Brain microvascular endothelial cell (primary cell): ENCODE data around the gene CHST6.

ENCODE experiments used
- DNase-seq: peaks from one replicate; pipeline ENCODE4 v3.0.0-alpha.2; 2020
- H3K27ac ChIP-seq: fragments of 250-450 bp; sonication (Bioruptor Pico); 2 replicates; pipeline ENCODE4 v1.5.1; 2020; ENCODE audit warnings: mild to moderate bottlenecking, moderate library complexity
- H3K27me3 ChIP-seq: fragments of 250-450 bp; sonication (Bioruptor Pico); replicated peaks from 2 replicates; pipeline ENCODE4 v1.5.1; 2020; ENCODE audit warnings: mild to moderate bottlenecking
- H3K36me3 ChIP-seq: fragments of 250-450 bp; sonication (Bioruptor Pico); replicated peaks from 2 replicates; pipeline ENCODE4 v1.5.1; 2020; ENCODE audit warnings: mild to moderate bottlenecking
- H3K4me3 ChIP-seq: 2 replicates; pipeline ENCODE4 v1.5.1; 2011; ENCODE audit warnings: low read depth, mild to moderate bottlenecking, control low read depth, low read length, moderate library complexity
- in situ Hi-C: cut with HindIII; loops from 2 replicates; pipeline ENCODE4 v1.10.0; 2017; ENCODE audit warnings: low sequenced_read_pairs, low pct_ligation_motif_present
- TF ChIP-seq, protein P1 (sequence below): IDR thresholded peaks from 2 replicates; pipeline ENCODE4 v1.5.1; 2011; ENCODE audit warnings: low read depth, mild to moderate bottlenecking, moderate library complexity, low read length, control low read depth, inconsistent platforms; ENCODE audit errors: missing control alignments

CHST6 gene

DNA sequence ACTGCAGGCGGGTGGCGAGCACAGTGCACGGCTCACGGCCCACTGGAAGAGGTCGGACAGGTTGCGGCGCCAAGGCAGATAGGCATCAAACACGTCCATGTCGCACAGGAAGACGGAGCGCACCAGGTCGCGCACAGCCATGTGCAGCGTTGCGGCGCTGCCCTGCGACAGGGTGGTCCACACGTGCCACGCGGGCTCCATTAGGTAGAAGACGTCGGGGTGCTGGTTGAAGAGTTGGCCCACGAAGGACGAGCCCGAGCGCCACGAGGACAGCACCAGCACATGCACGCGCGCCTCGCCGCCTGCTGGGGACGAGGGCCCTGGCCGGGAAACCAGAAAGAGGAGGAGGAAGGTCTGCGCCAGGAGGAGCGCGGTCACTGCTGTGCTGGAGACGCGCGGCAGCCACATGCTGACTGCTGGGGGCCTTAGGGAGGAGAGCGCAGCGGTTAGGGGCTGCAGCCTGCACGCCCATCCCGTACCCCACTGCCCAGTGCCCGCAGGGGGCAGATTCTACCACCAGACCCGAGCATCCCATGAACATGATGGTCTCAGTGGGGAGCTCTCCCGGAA lies 15.7 kb downstream of the CHST6 start:
- DNase-seq = no peak
- no peaks in the 10 kb centered on the region for H3K36me3 ChIP-seq
- in situ Hi-C loops = no loop called here
- H3K4me3 ChIP-seq = no peak overlapping the region
- no peaks in the 10 kb centered on the region for H3K27me3 ChIP-seq
- H3K27ac ChIP-seq = no peak overlapping the region
- TF ChIP-seq, protein P1, sequence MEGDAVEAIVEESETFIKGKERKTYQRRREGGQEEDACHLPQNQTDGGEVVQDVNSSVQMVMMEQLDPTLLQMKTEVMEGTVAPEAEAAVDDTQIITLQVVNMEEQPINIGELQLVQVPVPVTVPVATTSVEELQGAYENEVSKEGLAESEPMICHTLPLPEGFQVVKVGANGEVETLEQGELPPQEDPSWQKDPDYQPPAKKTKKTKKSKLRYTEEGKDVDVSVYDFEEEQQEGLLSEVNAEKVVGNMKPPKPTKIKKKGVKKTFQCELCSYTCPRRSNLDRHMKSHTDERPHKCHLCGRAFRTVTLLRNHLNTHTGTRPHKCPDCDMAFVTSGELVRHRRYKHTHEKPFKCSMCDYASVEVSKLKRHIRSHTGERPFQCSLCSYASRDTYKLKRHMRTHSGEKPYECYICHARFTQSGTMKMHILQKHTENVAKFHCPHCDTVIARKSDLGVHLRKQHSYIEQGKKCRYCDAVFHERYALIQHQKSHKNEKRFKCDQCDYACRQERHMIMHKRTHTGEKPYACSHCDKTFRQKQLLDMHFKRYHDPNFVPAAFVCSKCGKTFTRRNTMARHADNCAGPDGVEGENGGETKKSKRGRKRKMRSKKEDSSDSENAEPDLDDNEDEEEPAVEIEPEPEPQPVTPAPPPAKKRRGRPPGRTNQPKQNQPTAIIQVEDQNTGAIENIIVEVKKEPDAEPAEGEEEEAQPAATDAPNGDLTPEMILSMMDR = no peak

DNA sequence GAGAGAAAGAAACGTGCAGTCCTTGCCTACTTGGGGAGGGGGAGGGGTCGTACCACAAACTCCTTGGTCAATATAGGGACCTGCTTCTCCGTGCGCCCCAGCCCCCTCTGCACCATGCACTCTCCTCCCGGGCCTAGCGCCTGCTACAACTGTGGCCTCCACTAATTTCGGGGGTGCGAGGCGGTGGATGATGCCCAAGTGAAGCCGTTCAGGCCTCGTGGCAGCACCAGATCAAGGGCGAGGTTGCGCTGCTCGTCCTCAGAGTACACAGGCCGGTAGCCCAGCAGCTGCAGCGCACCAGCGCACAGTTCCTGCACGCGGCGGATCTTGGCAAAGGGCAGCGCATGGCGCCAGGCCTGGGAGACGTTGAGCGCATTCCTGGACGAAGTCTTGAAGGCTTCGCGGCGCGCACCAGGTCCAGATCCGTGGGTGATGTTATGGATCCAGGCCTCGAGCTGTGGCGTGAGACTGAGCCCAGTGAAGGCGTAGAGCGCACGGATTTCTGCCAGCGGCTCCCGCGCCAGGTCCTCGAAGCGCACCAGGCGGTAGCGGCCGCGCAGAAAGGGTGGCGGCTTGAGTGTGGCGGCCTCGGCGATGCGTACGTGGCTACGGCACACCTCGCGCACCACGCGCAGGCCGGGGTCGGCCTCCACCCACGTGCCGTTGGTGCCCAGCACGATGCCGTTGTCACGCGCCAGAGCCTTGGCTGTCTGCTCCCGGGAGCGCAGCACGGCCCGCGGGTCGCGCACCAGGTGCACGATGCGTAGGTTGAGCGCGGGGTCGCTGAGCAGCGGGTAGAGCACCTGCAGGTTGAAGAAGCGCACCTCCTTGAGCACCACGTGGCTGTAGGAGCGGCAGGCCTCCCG lies 16.5 kb downstream of the CHST6 start:
- no peak overlapping the region for H3K27ac ChIP-seq
- in situ Hi-C loops = no loop called here
- DNase-seq = no peak
- TF ChIP-seq, protein P1 = no peak
- H3K27me3 ChIP-seq = no peaks in the 10 kb centered on the region
- H3K36me3 ChIP-seq = no peaks in the 10 kb centered on the region
- H3K4me3 ChIP-seq = no peak overlapping the region

DNA sequence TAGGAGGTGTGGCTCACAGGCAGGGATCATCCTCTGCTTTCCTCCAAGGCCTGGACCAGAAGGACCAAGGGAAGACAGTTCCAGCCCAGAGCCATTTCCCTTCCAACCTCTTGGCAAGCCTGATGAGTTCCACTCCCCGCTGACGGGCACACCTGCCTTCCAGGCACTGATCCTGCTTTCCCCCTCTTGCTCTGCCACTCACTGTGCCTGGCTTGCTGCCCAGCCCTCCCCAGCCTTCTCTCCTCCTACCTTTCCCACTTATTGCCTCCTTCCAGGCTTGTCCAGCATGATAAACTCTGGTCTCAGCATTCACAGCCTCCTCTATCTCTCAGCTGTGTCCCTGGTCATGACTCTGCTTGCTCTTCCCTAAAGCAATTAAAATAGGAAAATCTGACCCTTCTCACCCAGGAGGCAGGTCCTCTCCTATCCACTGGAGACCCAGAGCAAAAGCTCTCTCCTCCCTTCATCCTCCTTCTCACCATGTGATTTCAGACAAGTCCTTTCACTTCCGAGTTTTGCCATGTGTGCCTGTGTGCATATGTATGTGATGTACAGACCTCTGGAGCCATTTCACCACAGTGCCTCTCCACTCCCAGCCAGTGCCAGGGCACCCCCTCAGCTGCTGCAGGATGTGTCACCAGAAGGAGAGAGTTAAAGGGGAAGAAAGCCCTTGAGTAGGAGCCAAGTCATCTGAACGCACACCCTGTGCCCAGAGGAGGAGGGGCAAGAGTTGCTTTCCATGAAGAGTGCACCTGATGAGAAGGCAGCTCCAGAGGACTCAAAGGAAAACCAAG lies 17.4 kb downstream of the CHST6 start:
- no peak for DNase-seq

DNA sequence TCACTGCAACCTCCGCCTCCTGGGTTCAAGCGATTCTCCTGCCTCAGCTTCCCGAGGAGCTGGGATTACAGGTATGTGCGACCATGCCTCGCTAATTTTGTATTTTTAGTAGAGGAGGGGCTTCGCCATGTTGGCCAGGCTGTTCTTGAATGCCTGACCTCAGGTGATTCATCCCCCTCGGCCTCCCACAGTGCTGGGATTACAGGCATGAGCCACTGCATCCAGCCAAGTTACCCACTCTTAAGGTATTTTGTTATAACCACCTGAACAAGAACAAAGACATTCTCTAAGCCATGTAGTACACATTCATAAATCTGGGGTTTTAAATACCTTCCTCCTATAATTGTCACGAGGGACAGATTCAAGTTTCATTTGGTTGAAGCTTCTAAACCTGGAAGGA lies 18.4 kb downstream of the CHST6 start:
- TF ChIP-seq, protein P1 = no peak
- Histone ChIP-seq H3K36me3 (no peaks in the 10 kb centered on the region), H3K27me3 (no peaks in the 10 kb centered on the region), H3K4me3 (no peak overlapping the region), H3K27ac (no peak overlapping the region)
- no peak for DNase-seq
- in situ Hi-C loops = no loop called here

More for the DNA sequence above, 17.4 kb downstream of the CHST6 start:
- H3K4me3 ChIP-seq = no peak overlapping the region
- in situ Hi-C loops = no loop called here
- no peak overlapping the region for H3K27ac ChIP-seq
- no peaks in the 10 kb centered on the region for H3K36me3 ChIP-seq
- H3K27me3 ChIP-seq = no peaks in the 10 kb centered on the region
- TF ChIP-seq, protein P1 = no peak

DNA sequence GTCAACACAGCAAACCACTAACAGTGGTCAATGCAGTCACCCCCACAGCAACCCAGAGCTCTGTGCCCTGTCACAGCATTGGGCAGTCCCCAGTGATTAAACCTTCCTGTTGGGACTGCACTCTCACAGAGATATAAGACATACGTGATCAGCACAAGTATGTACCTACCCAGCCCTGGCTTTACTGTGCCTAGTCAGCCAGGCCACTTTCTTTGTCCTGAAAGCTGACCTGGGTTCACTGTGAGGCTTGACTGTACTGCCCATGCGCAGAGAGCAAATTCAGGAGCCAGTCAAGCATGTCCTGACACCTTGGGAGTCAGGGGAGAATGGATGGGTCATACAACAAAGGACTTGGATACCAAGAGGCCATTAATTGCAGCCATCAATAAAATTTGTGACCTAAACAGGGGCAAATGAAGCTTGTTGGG lies 19.8 kb downstream of the CHST6 start:
- Histone ChIP-seq H3K36me3 (no peaks in the 10 kb centered on the region), H3K4me3 (no peak overlapping the region), H3K27ac (no peak overlapping the region), H3K27me3 (no peaks in the 10 kb centered on the region)
- TF ChIP-seq, protein P1 = no peak
- in situ Hi-C loops = no loop called here
- no peak for DNase-seq
